ENCODE data around the gene FOLR2.
A peak's percentile ranks its signal among the peaks of the same experiment; 100 is the strongest.

FOLR2 gene

DNA sequence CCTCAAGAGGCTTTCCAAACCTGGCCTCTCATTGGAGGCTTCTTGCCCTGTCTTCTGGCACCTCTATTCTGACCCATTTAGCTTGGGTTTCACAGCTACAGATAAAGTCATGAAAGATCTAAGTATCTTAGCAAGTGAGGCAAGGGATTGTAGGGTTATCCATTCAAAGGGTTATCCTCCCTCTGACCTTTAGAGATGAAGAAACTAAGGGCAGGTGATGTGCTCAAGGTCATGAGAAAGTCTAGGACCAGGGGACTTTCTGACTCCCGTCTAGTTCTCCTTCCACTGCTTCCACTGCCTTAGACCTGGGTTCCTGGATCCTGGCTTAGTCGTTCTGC, 20.1 kb downstream of the FOLR2 start:
- Histone ChIP-seq H3K27ac (ENCODE audit: low read length) (no peak overlapping the region), H3K27me3 (replicated peaks; ENCODE audit: insufficient read depth, low read length) (peaks cover 25% of the 10 kb centered on the region), H3F3A (ENCODE audit: insufficient read depth, low read length) (no peaks in the 10 kb centered on the region), H3K9ac (ENCODE audit: low read length) (no peak overlapping the region), H3K9me3 (replicated peaks; ENCODE audit: insufficient read depth, low read length) (no peaks in the 10 kb centered on the region), H3K4me1 (ENCODE audit: low read length) (no peaks in the 10 kb centered on the region), H3K4me2 (ENCODE audit: low read depth, low read length) (no peak overlapping the region), H2AFZ (ENCODE audit: low read length) (no peak overlapping the region), H3K4me3 (ENCODE audit: low read length) (no peak overlapping the region), H3K9me2 (replicated peaks; ENCODE audit: insufficient read depth, low read length) (no peaks in the 10 kb centered on the region), H4K20me1 (ENCODE audit: insufficient read depth, low read length) (no peaks in the 10 kb centered on the region), H3K36me3 (replicated peaks; ENCODE audit: insufficient read depth, low read length) (no peaks in the 10 kb centered on the region), H3K79me2 (ENCODE audit: low read length) (no peaks in the 10 kb centered on the region)
- no peak for TF ChIP-seq EZH2phosphoT487 (IDR thresholded peaks at IDR 0.05; ENCODE audit: low read length)
- DNase-seq: no peak

DNA sequence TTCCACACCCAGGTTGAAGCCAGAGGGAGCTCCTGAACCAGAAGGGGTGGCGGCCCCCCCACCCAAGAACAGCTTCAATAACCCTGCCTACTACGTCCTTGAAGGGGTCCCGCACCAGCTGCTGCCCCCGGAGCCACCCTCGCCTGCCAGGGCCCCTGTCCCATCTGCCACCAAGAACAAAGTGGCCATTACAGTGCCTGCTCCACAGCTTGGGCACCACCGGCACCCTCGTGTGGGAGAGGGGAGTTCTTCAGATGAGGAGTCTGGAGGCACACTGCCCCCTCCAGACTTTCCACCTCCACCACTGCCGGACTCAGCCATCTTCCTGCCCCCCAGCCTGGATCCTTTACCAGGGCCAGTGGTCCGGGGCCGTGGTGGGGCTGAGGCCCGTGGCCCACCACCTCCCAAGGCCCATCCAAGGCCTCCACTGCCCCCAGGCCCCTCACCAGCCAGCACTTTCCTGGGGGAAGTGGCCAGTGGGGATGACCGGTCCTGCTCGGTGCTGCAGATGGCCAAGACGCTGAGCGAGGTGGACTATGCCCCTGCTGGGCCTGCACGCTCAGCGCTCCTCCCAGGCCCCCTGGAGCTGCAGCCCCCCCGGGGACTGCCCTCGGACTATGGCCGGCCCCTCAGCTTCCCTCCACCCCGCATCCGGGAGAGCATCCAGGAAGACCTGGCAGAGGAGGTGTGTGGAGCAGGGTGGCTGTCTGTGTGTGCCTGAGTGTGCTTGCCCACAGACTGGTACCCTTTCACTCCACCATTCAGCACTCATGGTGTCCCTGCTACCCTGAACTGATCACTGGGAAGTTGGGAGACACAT, 20.7 kb downstream of the FOLR2 start:
- Histone ChIP-seq H3F3A (ENCODE audit: insufficient read depth, low read length) (no peaks in the 10 kb centered on the region), H3K4me2 (ENCODE audit: low read depth, low read length) (no peak overlapping the region), H3K9me3 (replicated peaks; ENCODE audit: insufficient read depth, low read length) (no peaks in the 10 kb centered on the region), H3K9me2 (replicated peaks; ENCODE audit: insufficient read depth, low read length) (no peaks in the 10 kb centered on the region), H3K27ac (ENCODE audit: low read length) (no peak overlapping the region), H3K4me3 (ENCODE audit: low read length) (no peak overlapping the region), H3K36me3 (replicated peaks; ENCODE audit: insufficient read depth, low read length) (no peaks in the 10 kb centered on the region), H4K20me1 (ENCODE audit: insufficient read depth, low read length) (no peaks in the 10 kb centered on the region), H2AFZ (ENCODE audit: low read length) (no peak overlapping the region), H3K79me2 (ENCODE audit: low read length) (no peaks in the 10 kb centered on the region), H3K4me1 (ENCODE audit: low read length) (no peaks in the 10 kb centered on the region), H3K27me3 (replicated peaks; ENCODE audit: insufficient read depth, low read length) (peaks cover 31% of the 10 kb centered on the region), H3K9ac (ENCODE audit: low read length) (no peak overlapping the region)
- TF ChIP-seq EZH2phosphoT487 (IDR thresholded peaks at IDR 0.05; ENCODE audit: low read length) (no peak), EZH2 (optimal IDR thresholded peaks at IDR 0.05; ENCODE audit: low read depth, low read length) (no peak)
- TF ChIP-seq, protein P1, sequence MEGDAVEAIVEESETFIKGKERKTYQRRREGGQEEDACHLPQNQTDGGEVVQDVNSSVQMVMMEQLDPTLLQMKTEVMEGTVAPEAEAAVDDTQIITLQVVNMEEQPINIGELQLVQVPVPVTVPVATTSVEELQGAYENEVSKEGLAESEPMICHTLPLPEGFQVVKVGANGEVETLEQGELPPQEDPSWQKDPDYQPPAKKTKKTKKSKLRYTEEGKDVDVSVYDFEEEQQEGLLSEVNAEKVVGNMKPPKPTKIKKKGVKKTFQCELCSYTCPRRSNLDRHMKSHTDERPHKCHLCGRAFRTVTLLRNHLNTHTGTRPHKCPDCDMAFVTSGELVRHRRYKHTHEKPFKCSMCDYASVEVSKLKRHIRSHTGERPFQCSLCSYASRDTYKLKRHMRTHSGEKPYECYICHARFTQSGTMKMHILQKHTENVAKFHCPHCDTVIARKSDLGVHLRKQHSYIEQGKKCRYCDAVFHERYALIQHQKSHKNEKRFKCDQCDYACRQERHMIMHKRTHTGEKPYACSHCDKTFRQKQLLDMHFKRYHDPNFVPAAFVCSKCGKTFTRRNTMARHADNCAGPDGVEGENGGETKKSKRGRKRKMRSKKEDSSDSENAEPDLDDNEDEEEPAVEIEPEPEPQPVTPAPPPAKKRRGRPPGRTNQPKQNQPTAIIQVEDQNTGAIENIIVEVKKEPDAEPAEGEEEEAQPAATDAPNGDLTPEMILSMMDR (IDR thresholded peaks at IDR 0.05; ENCODE audit: low read length): no peak
- DNase-seq: no peak

DNA sequence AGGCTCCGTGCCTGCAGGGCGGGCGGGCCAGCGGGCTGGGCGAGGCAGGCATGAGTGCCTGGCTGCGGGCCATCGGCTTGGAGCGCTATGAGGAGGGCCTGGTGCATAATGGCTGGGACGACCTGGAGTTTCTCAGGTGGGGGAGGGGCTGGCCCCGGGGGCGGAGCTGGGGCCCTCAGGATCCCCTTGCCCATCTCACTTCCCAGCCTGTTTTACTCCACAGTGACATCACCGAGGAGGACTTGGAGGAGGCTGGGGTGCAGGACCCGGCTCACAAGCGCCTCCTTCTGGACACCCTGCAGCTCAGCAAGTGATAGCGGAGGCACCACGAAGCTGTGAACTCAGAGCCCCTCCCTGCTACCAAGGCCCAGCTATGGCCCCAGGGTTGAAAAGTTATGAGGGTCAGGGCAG, 21.5 kb downstream of the FOLR2 start:
- H3K4me2 ChIP-seq (ENCODE audit: low read depth, low read length): no peak overlapping the region
- DNase-seq: peak; percentile 48
- no peaks in the 10 kb centered on the region for H3K36me3 ChIP-seq (replicated peaks; ENCODE audit: insufficient read depth, low read length)
- no peak overlapping the region for H3K9ac ChIP-seq (ENCODE audit: low read length)
- no peak for TF ChIP-seq EZH2phosphoT487 (IDR thresholded peaks at IDR 0.05; ENCODE audit: low read length)
- TF ChIP-seq, protein P1 (IDR thresholded peaks at IDR 0.05; ENCODE audit: low read length): peak; percentile 69
- no peak for TF ChIP-seq EZH2 (optimal IDR thresholded peaks at IDR 0.05; ENCODE audit: low read depth, low read length)
- no peak overlapping the region for H2AFZ ChIP-seq (ENCODE audit: low read length)
- H3K79me2 ChIP-seq (ENCODE audit: low read length): no peaks in the 10 kb centered on the region
- H4K20me1 ChIP-seq (ENCODE audit: insufficient read depth, low read length): no peaks in the 10 kb centered on the region
- H3F3A ChIP-seq (ENCODE audit: insufficient read depth, low read length): no peaks in the 10 kb centered on the region
- H3K4me3 ChIP-seq (ENCODE audit: low read length): no peak overlapping the region
- H3K9me3 ChIP-seq (replicated peaks; ENCODE audit: insufficient read depth, low read length): no peaks in the 10 kb centered on the region
- H3K4me1 ChIP-seq (ENCODE audit: low read length): no peaks in the 10 kb centered on the region
- H3K9me2 ChIP-seq (replicated peaks; ENCODE audit: insufficient read depth, low read length): no peaks in the 10 kb centered on the region
- H3K27ac ChIP-seq (ENCODE audit: low read length): no peak overlapping the region
- peaks cover 31% of the 10 kb centered on the region for H3K27me3 ChIP-seq (replicated peaks; ENCODE audit: insufficient read depth, low read length)

All from MM.1S (cell line).